ENCODE measurements around the gene PITPNC1. TPM values are rescaled to one million over a fixed set of nuclear protein-coding genes. Genes with fewer than 3 reads are reported as not detected.

The PITPNC1 gene
- total RNA-seq, 2 donors from 2014 or later, result 12.5 to 18.1 TPM

DNA sequence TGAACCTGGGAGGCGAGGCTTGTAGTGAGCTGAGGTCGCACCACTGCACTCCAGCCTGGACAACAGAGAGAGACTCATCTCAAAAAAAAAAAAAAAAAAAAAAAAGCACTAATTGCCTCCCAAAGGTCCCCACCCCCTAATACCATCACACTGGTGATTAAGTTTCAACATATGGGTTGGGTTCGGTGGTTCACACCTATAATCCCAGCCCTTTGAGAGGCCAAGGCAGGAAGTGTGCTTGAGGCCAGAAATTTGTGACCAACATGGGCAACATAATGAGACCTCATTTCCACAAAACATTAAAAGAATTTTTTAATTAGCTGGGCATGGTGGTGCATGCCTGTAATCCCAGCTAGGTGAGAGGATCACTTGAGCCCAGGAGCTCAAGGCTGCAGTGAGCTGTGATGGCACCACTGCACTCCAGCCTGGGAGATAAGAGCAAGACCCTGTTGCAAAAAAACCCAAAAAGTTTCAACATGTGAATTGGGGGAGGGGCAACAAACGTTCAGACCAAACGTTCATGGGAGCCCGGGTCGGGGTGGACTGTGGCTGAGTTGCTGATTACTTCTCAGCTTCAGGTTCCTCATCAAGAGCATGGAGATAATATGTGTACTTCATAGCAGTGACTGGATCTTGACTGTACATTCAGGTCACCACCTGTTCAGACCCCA is 278.5 kb downstream of the PITPNC1 start:
- no peaks in the 10 kb centered on the region for H3K36me3 ChIP-seq
- TF ChIP-seq, protein P1, sequence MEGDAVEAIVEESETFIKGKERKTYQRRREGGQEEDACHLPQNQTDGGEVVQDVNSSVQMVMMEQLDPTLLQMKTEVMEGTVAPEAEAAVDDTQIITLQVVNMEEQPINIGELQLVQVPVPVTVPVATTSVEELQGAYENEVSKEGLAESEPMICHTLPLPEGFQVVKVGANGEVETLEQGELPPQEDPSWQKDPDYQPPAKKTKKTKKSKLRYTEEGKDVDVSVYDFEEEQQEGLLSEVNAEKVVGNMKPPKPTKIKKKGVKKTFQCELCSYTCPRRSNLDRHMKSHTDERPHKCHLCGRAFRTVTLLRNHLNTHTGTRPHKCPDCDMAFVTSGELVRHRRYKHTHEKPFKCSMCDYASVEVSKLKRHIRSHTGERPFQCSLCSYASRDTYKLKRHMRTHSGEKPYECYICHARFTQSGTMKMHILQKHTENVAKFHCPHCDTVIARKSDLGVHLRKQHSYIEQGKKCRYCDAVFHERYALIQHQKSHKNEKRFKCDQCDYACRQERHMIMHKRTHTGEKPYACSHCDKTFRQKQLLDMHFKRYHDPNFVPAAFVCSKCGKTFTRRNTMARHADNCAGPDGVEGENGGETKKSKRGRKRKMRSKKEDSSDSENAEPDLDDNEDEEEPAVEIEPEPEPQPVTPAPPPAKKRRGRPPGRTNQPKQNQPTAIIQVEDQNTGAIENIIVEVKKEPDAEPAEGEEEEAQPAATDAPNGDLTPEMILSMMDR (IDR thresholded peaks at IDR 0.05), result no peak
- peaks cover 0 to 6% of the 10 kb centered on the region in 2 donors for H3K9me3 ChIP-seq
- H3K27me3 ChIP-seq, result no peaks in the 10 kb centered on the region
- no peak overlapping the region for H3K27ac ChIP-seq
- no peak overlapping the region for H3K4me3 ChIP-seq
- DNase-seq (ENCODE audit: low spot score), result no peak
- no peaks in the 10 kb centered on the region for H3K4me1 ChIP-seq

- H3K27me3 ChIP-seq, result no peaks in the 10 kb centered on the region
- TF ChIP-seq, protein P1 (IDR thresholded peaks at IDR 0.05), result no peak
- no peaks in the 10 kb centered on the region for H3K4me1 ChIP-seq
- no peak for DNase-seq (ENCODE audit: low spot score)
- H3K9me3 ChIP-seq, result peaks cover 0 to 6% of the 10 kb centered on the region in 2 donors
- H3K36me3 ChIP-seq, result no peaks in the 10 kb centered on the region
- no peak overlapping the region for H3K4me3 ChIP-seq
- H3K27ac ChIP-seq, result no peak overlapping the region
Measured at GRCh38 chr17:67656494-67657203, 279.6 kb downstream of the PITPNC1 start.

DNA sequence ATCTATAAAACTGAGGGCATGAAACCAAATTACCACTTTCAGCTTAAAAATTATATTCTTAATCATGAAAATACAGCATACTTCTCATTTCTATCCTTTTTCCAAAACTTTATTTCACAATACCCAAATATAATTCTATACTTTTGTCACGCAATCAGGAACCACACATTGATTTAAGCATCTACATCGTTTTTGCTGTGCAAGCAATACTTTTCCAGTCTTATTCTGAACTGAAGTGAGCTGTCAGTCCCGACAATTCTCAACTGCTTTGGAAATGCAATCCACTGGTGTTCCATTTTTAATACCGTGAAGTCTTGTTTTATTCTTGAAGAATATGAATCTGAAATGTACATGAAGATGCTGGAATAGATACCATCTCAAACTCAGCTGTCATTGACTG is 280.5 kb downstream of the PITPNC1 start:
- Histone ChIP-seq H3K36me3 (no peaks in the 10 kb centered on the region), H3K27me3 (no peaks in the 10 kb centered on the region), H3K4me3 (no peak overlapping the region), H3K9me3 (peaks cover 0 to 6% of the 10 kb centered on the region in 2 donors), H3K4me1 (no peaks in the 10 kb centered on the region), H3K27ac (no peak overlapping the region)
- DNase-seq (ENCODE audit: low spot score), result no peak
- TF ChIP-seq, protein P1 (IDR thresholded peaks at IDR 0.05), result no peak

DNA sequence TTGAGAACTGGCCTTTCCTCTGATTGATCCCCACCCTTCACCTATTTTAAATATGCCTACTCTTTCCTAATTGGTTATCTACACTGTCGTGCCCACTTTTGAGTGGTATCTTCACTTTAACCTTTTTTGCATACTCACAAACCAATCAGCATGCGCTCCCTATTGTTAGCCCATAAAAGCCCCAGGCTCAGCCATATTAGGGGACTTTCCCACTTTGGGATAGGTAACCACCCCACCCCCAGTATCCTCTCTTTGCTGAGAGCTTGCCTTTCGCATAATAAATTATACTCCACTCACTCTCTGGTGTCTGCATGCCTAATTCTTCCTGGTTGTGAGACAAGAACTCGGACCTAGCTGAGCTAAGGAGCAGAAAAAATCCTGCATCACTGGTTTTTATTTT is 281.2 kb downstream of the PITPNC1 start:
- TF ChIP-seq, protein P1 (IDR thresholded peaks at IDR 0.05), result no peak
- Histone ChIP-seq H3K27ac (no peak overlapping the region), H3K4me3 (no peak overlapping the region), H3K4me1 (no peaks in the 10 kb centered on the region), H3K27me3 (no peaks in the 10 kb centered on the region), H3K9me3 (peaks cover 0 to 6% of the 10 kb centered on the region in 2 donors), H3K36me3 (no peaks in the 10 kb centered on the region)
- no peak for DNase-seq (ENCODE audit: low spot score)

DNA sequence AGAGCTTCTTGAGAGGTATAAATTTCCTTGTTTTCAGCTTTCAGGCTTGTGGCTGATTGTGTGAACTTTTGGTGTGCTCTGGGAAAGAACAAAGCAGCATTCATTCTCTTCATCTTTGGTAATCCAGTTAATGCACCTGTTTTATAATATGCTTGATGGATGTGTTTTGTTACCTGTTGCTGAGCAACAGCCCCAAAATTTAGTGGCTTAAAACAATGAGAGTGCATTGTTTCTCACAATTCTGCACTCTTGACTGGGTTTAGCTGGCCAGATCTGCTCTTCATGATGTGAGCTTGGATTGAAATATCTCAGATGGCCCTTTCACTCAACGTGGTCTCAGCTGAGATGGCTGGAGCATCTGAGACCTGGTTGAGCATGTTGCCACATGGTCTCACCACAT is 281.9 kb downstream of the PITPNC1 start:
- DNase-seq (ENCODE audit: low spot score), result no peak
- Histone ChIP-seq H3K4me3 (no peak overlapping the region), H3K36me3 (no peaks in the 10 kb centered on the region), H3K27me3 (no peaks in the 10 kb centered on the region), H3K9me3 (peaks cover 0 to 6% of the 10 kb centered on the region in 2 donors), H3K4me1 (no peaks in the 10 kb centered on the region), H3K27ac (no peak overlapping the region)
- TF ChIP-seq, protein P1 (IDR thresholded peaks at IDR 0.05), result no peak

All from right atrium auricular region (tissue), 2 donors.